Rectal smooth muscle tissue (tissue), 1 donor: ENCODE measurements around the gene IFT122.

Experiments used
- H3K27ac ChIP-seq: one replicate; pipeline ENCODE4 v1.7.0; 2013; ENCODE audit warnings: low read depth, low read length, inconsistent platforms
- H3K27me3 ChIP-seq: one replicate; pipeline ENCODE4 v1.7.0; 2013; ENCODE audit warnings: low read length; ENCODE audit not compliant: control insufficient read depth, insufficient read depth
- H3K36me3 ChIP-seq: one replicate; pipeline ENCODE4 v1.7.0; 2013; ENCODE audit warnings: low read length; ENCODE audit not compliant: control insufficient read depth, insufficient read depth
- H3K4me1 ChIP-seq: one replicate; pipeline ENCODE4 v1.7.0; 2013; ENCODE audit warnings: low read length; ENCODE audit not compliant: control insufficient read depth, insufficient read depth
- H3K4me3 ChIP-seq: one replicate; pipeline ENCODE4 v1.7.0; 2013; ENCODE audit warnings: low read length
- H3K9ac ChIP-seq: one replicate; pipeline ENCODE4 v1.7.0; 2013; ENCODE audit warnings: low read length

Gene IFT122

DNA sequence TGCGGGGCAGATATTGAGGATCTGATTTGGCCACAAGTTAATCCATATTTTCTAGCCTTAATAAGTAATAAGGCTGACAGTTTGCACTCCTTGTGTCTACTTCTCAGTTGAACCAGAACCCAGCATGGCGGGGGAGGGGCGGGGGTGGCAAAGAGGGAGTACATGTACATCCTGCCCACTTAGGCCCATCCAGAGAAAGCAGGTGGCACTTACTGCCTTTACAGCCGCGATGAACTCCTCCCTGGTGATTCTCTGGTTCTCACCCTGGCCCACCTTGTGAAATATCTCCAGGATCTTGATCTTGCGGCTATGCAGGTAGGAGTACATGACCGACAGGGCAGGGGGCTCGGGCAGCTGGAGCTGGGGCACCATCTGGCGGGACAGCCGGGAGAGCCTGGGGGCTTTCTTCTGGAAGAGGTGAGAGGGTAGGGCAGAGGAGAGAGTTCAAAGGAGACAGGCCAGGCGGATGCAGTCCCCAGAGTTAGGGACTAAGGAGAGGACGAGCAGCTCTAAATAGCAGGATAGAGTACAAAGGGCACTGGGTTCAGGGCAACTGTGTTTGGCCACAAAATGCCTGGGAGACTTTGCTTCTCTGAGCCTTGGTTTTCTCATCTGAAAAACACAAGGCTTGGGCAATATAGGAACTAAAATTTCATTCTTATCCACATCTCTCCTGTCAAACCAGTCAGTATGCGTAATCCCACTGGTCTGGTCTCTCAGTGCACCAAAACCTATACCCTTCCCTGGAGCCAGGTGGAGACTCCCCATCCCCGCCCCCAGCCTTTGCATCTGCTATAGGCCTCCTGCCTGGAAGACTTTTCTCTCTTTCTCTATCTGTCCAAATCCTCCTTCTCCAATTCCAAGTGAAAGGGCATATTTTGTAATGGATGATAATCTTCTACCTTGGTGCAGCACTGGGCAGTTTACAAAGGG is 21.7 kb upstream of the IFT122 start:
- H3K4me3 ChIP-seq, result no peak overlapping the region
- no peaks in the 10 kb centered on the region for H3K27me3 ChIP-seq
- no peak overlapping the region for H3K9ac ChIP-seq
- no peak overlapping the region for H3K27ac ChIP-seq
- no peaks in the 10 kb centered on the region for H3K36me3 ChIP-seq
- no peaks in the 10 kb centered on the region for H3K4me1 ChIP-seq

DNA sequence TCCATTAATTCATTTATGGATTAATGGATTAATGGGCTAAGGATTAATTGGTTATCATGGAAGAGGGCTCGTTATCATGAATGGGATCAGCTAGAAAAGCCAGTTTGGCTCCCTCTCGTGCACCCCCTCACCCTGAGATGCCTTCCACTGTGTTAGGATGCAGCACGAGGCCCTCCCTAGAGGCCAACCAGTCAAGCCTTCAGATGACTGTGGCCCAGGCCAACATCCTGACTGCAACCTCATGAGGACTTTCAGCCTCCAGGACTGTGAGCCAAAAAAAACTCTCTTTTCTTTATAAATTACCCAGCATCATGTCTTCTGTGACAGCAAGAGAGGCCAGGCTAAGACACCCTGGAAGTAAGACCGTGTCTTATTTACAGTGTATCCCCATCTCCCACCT is 20.5 kb upstream of the IFT122 start:
- H3K27ac ChIP-seq, result no peak overlapping the region
- H3K4me3 ChIP-seq, result no peak overlapping the region
- no peaks in the 10 kb centered on the region for H3K36me3 ChIP-seq
- no peaks in the 10 kb centered on the region for H3K27me3 ChIP-seq
- H3K4me1 ChIP-seq, result no peaks in the 10 kb centered on the region
- no peak overlapping the region for H3K9ac ChIP-seq

DNA sequence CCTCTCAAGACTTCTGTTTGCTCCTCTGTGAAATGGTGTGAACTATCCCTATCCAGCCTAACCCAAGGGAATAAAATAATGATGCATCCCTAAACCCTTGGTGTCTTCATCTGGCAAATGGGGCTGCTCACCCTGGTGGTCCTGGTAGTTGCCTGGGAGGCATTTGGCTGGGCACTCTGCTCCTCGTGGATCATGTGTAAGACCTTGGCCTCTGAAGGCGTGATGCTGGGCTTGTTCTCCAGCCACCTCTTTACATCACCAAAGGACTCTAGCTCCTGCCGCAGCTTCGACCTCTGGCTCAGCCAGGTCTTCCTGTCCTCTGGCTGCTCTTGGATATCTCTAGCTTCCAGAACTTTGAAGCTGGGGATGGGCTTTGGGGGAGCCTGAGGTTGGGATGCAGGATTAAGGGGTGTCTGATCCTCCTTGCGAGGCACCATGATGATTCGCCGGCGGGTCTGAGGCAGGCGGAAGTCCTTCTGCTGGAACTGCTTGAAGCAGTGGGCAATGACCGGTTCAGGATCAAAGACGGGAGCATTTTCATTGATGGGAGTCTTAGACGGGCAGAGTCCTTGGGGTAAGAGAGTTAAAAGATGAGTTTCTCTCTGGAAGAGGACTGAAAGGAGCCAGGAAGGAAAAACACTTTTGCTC is 18.7 kb upstream of the IFT122 start:
- H3K4me1 ChIP-seq, result no peaks in the 10 kb centered on the region
- no peaks in the 10 kb centered on the region for H3K27me3 ChIP-seq
- no peak overlapping the region for H3K9ac ChIP-seq
- no peak overlapping the region for H3K27ac ChIP-seq
- no peaks in the 10 kb centered on the region for H3K36me3 ChIP-seq
- H3K4me3 ChIP-seq, result no peak overlapping the region

DNA sequence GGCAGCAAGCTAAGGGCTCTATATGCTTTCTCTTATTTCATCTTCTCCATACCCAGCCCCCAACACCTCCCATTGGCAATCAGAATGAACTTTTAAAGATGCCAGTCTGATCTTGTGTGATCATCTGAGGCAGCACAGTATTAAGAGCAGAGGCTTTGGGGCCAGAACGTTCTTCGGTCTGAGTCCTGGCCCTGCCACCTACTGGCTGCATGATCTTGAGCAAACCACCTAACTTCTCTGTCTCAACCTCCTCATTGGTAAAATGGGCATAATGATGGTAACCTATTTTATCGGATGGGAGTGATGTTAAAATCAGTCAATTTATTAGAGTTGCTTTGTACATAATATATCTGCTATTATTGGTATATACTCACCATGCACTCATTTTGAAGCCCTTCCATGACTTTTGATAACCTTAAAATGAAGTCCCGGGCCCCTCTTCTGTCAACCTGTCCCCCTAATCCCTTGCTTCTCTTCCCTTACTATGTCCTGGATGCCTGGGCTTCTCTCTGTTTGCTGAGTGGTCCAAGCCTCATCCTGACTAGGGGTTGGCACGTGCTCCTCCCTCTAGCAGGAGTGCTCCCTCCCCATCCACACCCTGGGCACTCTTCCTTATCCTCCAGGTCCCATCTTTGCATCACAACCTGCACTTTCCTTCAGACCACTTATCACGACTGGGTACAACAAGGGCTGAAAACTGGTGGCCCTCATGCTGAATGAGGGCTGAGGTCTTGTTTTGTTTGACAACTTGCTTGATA is 17.9 kb upstream of the IFT122 start:
- no peak overlapping the region for H3K27ac ChIP-seq
- H3K9ac ChIP-seq, result no peak overlapping the region
- no peaks in the 10 kb centered on the region for H3K36me3 ChIP-seq

DNA sequence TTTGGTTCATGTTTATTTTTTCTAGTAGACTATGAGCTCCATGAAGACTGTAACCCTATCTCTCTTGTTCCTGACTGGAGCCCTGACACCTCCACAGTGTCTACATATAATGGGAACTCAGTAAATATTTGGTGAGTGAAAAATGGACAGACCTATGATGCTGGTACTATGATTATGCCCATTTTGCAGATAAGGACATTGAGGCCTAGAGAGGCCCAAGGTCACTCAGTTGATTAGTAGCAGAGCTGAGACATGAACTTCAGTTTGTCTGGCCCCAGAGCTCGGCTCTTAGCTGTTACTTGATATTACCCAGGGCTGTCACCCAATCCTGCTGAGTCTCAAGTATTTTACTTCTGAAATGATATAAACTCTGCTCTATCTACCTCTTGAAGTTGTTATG is 17.1 kb upstream of the IFT122 start:
- Histone ChIP-seq H3K4me3 (no peak overlapping the region), H3K4me1 (peaks cover under 1% of the 10 kb centered on the region), H3K9ac (no peak overlapping the region), H3K36me3 (no peaks in the 10 kb centered on the region), H3K27ac (no peak overlapping the region), H3K27me3 (no peaks in the 10 kb centered on the region)

More for the DNA sequence above, 17.9 kb upstream of the IFT122 start:
- Histone ChIP-seq H3K4me1 (no peaks in the 10 kb centered on the region), H3K4me3 (no peak overlapping the region), H3K27me3 (no peaks in the 10 kb centered on the region)

DNA sequence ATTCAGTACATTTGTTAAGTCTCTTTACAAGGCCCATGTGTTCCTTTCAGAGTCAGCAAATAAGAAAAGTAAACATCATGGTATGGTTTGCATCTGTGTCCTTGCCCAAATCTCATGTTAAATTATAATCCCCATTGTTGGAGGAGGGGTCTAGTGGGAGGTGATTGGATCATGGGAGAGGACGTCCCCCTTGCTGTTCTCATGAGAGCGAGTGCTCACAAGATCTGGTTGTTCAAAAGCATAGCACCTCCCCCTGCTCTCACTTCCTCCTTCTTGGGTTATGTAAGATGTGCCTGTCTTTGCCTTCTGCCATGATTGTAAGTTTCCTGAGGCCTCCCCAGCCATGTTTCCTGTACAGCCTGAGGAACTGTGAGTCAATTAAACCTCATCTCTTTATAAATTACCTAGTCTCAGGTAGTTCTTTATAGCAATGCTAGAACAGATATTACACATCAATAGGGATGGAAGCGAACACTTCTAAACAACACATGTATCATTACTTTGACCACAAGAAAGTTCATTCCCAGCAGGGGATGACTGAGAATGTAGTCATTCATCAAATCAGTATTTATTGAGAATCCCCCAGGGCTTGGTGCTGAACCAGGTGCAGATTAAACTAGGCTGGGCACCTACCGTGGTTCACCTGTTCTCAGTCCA is 15.7 kb upstream of the IFT122 start:
- Histone ChIP-seq H3K27me3 (no peaks in the 10 kb centered on the region), H3K27ac (no peak overlapping the region), H3K36me3 (no peaks in the 10 kb centered on the region), H3K4me1 (peaks cover 10% of the 10 kb centered on the region), H3K4me3 (no peak overlapping the region), H3K9ac (no peak overlapping the region)

DNA sequence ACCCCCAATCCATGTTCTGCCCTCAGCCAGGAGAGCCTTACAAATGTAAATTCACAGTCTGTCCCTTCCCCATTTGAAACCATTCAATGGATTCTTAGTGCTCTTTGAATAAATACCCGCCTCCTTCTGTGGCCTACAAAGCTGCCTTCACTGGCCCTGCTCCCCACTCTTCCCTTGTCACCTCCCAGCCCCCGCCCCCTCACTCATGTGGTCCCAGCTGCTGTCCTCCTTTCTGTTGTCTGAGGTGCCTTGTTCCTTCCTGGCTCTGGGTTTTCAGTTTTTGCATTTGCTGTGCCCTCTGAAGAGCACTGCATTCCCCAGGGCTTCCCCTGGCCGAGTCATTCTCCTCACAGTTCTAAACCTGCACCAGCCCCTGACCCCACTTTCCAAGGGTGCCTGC is 14.8 kb upstream of the IFT122 start:
- H3K4me3 ChIP-seq, result no peak overlapping the region
- no peaks in the 10 kb centered on the region for H3K27me3 ChIP-seq
- no peak overlapping the region for H3K9ac ChIP-seq
- peaks cover 10% of the 10 kb centered on the region for H3K4me1 ChIP-seq
- H3K27ac ChIP-seq, result no peak overlapping the region
- no peaks in the 10 kb centered on the region for H3K36me3 ChIP-seq

DNA sequence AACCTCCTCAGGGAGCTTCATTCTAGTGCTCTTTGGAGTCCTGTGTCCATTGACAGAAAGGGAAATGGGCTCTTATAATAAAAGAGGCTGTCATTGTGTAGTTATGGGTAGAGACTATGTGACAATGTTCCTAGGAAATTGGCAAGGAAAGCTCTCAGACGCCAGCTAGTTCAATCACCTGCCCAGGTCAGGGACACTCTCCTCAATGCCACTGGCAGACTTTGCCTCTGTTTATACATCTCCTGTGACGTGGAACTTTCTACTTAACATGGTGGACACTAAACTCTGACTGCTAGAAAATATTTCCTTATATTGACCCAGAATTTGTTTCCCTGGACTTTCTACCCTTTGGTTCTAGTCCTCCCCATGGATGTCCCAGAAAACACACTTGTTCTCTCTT is 14.4 kb upstream of the IFT122 start:
- Histone ChIP-seq H3K36me3 (no peaks in the 10 kb centered on the region), H3K9ac (no peak overlapping the region), H3K27me3 (no peaks in the 10 kb centered on the region), H3K27ac (no peak overlapping the region), H3K4me1 (peaks cover 10% of the 10 kb centered on the region), H3K4me3 (no peak overlapping the region)

DNA sequence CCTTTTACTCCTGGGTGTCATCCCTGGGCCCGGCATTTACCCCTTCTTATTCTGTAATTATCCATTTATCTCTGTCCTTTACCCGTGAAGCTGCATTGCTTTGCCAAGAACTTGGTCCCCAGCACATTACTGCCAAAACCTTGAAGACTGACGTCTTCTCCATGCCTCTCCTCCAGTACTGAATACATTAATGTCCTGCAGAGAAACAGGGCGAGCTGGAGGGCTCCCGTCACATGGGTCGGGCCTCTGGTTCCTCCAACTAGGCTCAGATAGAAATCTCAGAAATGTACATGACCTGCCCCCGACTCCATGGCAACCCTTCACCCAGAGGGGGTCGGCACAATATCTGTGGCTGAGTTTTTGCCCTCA is 12.0 kb upstream of the IFT122 start:
- no peak overlapping the region for H3K27ac ChIP-seq
- no peaks in the 10 kb centered on the region for H3K27me3 ChIP-seq
- peak overlapping the region; percentile 91 for H3K4me3 ChIP-seq
- H3K36me3 ChIP-seq, result peaks cover 17% of the 10 kb centered on the region
- no peak overlapping the region for H3K9ac ChIP-seq
- H3K4me1 ChIP-seq, result peaks cover 10% of the 10 kb centered on the region

DNA sequence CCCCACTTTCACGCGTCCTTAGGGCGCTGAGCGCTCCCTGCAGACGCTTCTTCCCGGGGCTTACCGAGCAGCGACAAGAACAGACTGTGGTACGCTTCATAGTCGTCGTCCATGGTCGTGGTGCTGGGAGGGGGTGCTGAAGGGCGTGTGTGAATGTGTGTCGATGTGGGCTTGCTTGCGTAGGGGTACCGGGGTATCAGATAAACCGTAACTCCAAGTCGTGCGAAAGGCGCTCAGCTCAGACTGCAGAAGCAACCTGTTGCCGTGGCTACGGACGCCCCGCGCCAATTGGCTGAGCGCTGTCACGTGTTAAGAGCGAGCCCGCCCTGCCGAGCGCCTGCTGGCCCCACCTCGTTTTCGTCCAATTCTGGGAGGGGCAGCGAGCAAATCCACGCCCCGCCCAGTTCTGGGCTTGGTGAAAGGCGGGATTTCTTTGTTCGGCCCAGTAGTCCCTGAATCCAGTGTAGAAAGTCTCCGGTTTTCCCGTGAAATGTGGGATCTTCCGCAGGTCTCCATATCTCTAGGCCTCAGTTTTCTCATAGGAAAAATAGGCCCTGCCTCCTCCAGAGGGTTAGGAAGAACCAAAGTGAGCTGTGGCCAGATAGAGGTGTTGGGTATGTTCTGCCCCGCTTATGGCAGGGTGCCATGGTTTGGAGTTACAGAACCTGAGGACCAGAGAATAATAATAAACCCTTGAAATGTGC is 11.5 kb upstream of the IFT122 start, which contains the start of gene EFCAB12:
EFCAB12 (minus strand) TSS at position 261 of the 704 bp plus-strand sequence; CDS start at position 113, 148 bp downstream.
- peak within 1 kb of the TSS; percentile 91 for H3K4me3 ChIP-seq
- peak within 1 kb of the TSS; percentile 38 for H3K9ac ChIP-seq
- peaks cover 20% of the 10 kb centered on the region for H3K36me3 ChIP-seq
- H3K4me1 ChIP-seq, result peaks cover 10% of the 10 kb centered on the region
- H3K27ac ChIP-seq, result peak within 1 kb of the TSS; percentile 50
- no peaks in the 10 kb centered on the region for H3K27me3 ChIP-seq

DNA sequence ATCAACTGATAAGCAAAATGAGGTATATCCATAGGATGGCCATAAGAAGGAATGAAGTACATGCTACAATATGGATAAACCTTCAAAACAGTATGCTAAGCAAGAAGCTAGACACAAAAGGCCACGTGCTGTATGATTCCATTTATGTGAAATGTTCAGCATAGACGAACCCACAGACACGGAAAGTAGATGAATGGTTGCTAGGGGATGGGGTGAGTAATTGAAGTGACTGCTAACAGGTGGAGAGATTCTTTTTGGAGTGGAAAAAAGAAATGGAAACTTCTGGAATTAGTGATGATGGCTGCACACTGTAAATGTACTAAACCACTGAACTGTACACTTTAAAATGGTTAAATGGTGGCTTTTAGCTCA is 11.0 kb upstream of the IFT122 start:
- Histone ChIP-seq H3K27me3 (no peaks in the 10 kb centered on the region), H3K4me3 (peak overlapping the region; percentile 91), H3K27ac (peak overlapping the region; percentile 50), H3K4me1 (peaks cover 10% of the 10 kb centered on the region), H3K36me3 (peaks cover 25% of the 10 kb centered on the region), H3K9ac (no peak overlapping the region)
